Activated CD4-positive, alpha-beta memory T cell treated with anti-CD3 and anti-CD28 coated beads for 36 hours (primary cell): ENCODE measurements around the gene DNM2. TPM values are rescaled to one million over a fixed set of nuclear protein-coding genes. Genes with fewer than 3 reads are reported as not detected.

ENCODE experiments used
- CTCF ChIA-PET: fragments of 350-600 bp; sonication (Branson Sonifier 250); formaldehyde crosslinking; loops from one replicate; lab custom pipeline; 2021; ENCODE audit warnings: antibody characterized with exemption, inconsistent platforms; lab: Charles Lee
- POLR2A ChIA-PET: fragments of 350-600 bp; sonication (Branson Sonifier 250); formaldehyde crosslinking; loops from one replicate; lab custom pipeline; 2021; ENCODE audit warnings: antibody characterized with exemption; lab: Charles Lee
- DNase-seq: peaks from one replicate; pipeline ENCODE4 v3.0.0-alpha.2; 2020
- H3K27ac Mint-ChIP-seq: one replicate; pipeline ENCODE4 v1.8.0; 2021; ENCODE audit warnings: mixed read lengths
- H3K27me3 Mint-ChIP-seq: one replicate; pipeline ENCODE4 v1.8.0; 2021; ENCODE audit warnings: mixed read lengths
- H3K36me3 Mint-ChIP-seq: one replicate; pipeline ENCODE4 v1.8.0; 2021; ENCODE audit warnings: mixed read lengths
- H3K4me1 Mint-ChIP-seq: one replicate; pipeline ENCODE4 v1.8.0; 2021; ENCODE audit warnings: low read depth, mixed read lengths
- H3K4me3 Mint-ChIP-seq: one replicate; pipeline ENCODE4 v1.8.0; 2021; ENCODE audit warnings: mild to moderate bottlenecking, mixed read lengths
- H3K9me3 Mint-ChIP-seq: one replicate; pipeline ENCODE4 v1.8.0; 2021; ENCODE audit warnings: mixed read lengths
- intact Hi-C: fragments of 100-400 bp; cut with micrococcal nuclease; formaldehyde crosslinking; loops from one replicate; pipeline ENCODE4 v1.15.1; 2023
- total RNA-seq, 2 experiments: library from RNA; stranded (reverse); gene quantifications; one replicate each; pipeline ENCODE4 v1.2.3, GENCODE V29; 2021

DNM2 gene
- total RNA-seq, 2 experiments from 2014 or later: 171 to 173 TPM

DNA sequence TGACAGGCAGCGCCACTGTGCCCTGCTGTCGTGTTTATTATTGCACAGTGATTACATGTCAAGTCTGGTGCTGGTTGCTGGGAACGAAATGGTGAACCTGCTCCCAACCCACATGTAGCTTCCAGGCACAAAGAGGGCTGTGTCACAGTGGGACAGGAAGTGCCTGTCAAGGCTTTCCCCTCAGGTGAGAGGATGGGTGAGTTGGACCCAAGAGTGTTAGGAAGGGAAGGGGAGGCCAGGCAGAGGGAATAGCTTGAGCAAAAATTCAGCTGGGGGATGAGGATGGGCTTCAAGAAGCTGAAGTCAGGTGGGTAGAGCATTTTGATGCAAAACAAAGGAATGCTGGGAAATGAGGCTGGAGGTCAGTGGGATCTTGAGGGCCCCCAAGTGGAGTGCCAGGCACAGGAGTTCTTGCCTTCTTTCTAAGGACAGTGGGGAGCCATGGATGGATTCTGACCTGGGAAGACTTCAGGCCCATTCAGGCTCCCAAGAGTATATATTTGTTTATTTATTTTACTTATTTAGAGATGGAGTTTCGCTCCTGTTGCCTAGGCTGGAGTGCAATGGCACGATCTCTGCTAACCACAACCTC, 25.1 kb upstream of the DNM2 start:
- POLR2A ChIA-PET: no interaction called here
- H3K27ac Mint-ChIP-seq: peak overlapping the region; percentile 3

DNA sequence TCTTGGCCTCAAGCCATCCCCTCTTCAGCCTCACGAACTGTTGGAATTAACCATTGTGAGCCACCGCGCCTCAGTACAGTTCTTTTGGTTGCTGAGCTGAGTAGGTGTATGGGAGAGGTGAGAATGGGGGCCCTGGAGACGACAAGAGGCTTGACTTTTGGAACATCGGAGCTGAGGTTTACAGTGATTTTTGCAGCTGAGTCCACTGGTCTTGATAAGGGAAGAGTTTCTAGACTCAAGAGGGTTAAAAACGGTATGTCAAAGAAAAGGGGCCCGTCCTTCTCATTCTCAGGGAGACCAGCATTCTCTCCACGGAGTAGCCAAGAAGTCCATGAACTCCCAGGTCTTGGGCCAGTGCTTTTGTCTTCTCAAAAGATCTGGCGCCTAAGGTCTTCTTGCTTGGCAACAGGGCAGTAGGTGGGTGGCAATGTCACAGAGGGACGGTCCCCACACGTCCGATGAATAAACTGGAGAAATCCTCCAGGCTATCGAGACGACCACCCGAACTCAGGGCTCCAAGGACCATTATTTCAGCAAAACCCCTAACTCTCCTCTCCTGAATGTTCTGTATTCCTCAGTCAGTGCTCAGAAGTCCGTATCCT, 23.1 kb upstream of the DNM2 start:
- intact Hi-C loops: loop anchor here (2.0 to 5.0 kb wide), 3 partner anchors 40 to 188 kb away; partner anchors contain the start of genes CDKN2D, ILF3 and KRI1
- peaks cover 13% of the 10 kb centered on the region for H3K27me3 Mint-ChIP-seq
- no peaks in the 10 kb centered on the region for H3K9me3 Mint-ChIP-seq
- ChIA-PET POLR2A (interaction anchor here (0.6 to 1.7 kb wide), 2 partner anchors 33 to 431 kb away, joined by 3 to 7 read pairs; no protein-coding TSS in a partner anchor), CTCF (interaction anchor here (8.7 kb wide), 1 partner anchor 114 kb away, joined by 210 read pairs; no protein-coding TSS in a partner anchor)
- no peak overlapping the region for H3K4me3 Mint-ChIP-seq
- peaks cover 11% of the 10 kb centered on the region for H3K36me3 Mint-ChIP-seq
- no peak for DNase-seq
- peaks cover 15% of the 10 kb centered on the region for H3K4me1 Mint-ChIP-seq
- H3K27ac Mint-ChIP-seq: no peak overlapping the region

More for the DNA sequence above, 25.1 kb upstream of the DNM2 start:
- H3K9me3 Mint-ChIP-seq: no peaks in the 10 kb centered on the region
- intact Hi-C loops: no loop called here
- no peak overlapping the region for H3K4me3 Mint-ChIP-seq
- CTCF ChIA-PET: interaction anchor here (1.0 to 1.9 kb wide), 3 partner anchors 25 to 112 kb away, joined by 3 to 8 read pairs (median 3); partner anchors contain the start of gene DNM2
- peaks cover 15% of the 10 kb centered on the region for H3K4me1 Mint-ChIP-seq
- peaks cover 12% of the 10 kb centered on the region for H3K27me3 Mint-ChIP-seq
- DNase-seq: no peak
- H3K36me3 Mint-ChIP-seq: peaks cover 29% of the 10 kb centered on the region

DNA sequence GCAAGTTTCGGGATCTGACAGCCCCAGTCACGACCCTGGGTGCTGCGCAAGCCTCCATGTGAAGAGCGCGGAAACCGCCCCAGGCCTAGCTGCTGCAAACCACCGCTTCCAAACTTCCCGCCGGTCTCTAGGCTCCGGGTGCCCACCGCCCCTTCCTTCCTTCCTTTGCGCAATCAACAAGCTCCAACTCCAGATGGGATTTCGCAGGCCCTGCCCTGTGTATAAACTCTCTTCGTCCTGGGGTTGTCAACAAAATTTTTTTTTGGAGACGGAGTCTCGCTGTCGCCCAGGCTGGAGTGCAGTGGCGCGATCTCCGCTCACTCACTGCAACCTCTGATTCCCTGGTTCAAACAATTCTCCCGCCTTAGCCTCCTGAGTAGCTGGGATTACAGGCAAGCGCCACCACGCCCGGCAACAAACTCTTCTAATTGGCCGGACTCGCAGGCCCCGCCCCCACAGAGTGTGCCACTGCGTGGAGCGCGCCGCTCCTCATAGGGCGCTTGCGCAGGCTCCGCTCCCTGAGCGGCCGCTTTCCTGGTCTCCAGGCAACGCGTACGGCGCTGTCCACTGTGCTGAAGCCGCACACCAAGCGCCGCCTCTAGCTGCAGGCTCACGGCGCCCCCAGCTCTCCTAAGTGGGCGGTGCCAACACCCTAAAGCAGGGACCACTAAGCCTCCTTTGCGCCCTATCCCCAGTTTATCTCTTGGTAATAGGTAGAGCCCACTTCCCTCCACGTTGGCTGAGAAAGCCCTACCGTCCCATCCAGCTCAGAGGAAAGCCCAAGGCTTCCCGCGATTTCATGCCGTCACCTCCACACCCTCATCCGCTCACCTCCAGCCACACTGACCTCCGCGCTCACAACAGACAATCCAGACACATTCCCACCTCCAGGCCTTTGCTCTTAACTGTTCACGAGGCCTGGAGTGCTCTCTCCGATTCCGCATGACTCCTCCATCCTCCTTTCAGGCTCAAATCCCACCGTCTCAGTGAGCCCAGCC, 22.2 kb upstream of the DNM2 start:
- Mint-ChIP-seq H3K27me3 (peaks cover 13% of the 10 kb centered on the region), H3K36me3 (peaks cover 4% of the 10 kb centered on the region), H3K9me3 (no peaks in the 10 kb centered on the region), H3K4me3 (peak overlapping the region; percentile 59), H3K27ac (no peak overlapping the region), H3K4me1 (peaks cover 15% of the 10 kb centered on the region)
- POLR2A ChIA-PET: interaction anchor here (0.6 kb wide), 1 partner anchor 430 kb away, joined by 3 read pairs; no protein-coding TSS in a partner anchor
- CTCF ChIA-PET: interaction anchor here (0.5 to 8.7 kb wide), 5 partner anchors 22 to 241 kb away, joined by 3 to 210 read pairs (median 4); partner anchors contain the start of gene DNM2
- DNase-seq: peak; percentile 94
- intact Hi-C loops: loop anchor here (2.0 to 5.0 kb wide), 3 partner anchors 41 to 188 kb away; partner anchors contain the start of genes CDKN2D, ILF3 and KRI1

DNA sequence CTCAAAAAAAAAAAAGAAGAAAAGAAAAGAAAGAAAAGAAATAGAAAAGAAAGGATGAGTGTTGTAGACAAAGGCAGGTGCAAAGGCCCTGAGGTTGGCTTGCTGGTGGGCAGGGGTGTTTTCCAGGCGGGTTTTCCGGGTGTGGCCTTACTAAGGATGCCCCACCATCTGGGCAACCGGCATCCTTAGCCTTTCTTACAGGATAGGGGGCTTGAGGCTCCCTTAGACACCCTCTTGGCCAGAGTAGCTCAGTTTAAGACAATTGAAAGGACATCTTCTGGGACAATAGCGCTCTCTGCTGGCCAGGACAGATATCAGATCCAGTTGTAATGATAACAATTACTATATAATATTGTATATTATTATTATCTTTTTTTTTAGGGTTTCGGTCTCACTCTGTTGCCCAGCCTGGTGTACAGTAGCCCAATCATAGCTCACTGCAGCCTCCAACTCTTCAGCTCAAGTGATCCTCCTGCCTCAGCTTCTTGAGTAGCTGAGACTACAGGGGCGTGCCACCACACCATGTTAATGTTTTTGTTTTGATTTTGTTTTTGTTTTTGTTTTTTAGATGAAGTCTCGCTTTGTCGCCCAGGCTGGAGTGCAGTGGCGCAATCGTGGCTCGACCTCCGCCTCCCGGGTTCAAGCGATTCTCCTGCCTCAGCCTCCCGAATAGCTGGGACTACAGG, 18.1 kb upstream of the DNM2 start:
- peak; percentile 78 for DNase-seq
- intact Hi-C loops: loop anchor here (1.0 to 5.0 kb wide), 4 partner anchors 118 to 192 kb away; partner anchors contain the start of genes CDKN2D, KRI1 and TMED1
- ChIA-PET POLR2A (interaction anchor here (2.3 kb wide), 1 partner anchor 46 kb away, joined by 8 read pairs; no protein-coding TSS in a partner anchor), CTCF (interaction anchor here (0.6 to 8.7 kb wide), 55 partner anchors 9 to 439 kb away, joined by 3 to 210 read pairs (median 4); partner anchors contain the start of genes CDKN2D, DNM2, KEAP1 and KRI1)
- Mint-ChIP-seq H3K36me3 (peaks cover 2% of the 10 kb centered on the region), H3K4me1 (peaks cover 21% of the 10 kb centered on the region), H3K9me3 (no peaks in the 10 kb centered on the region), H3K4me3 (no peak overlapping the region), H3K27me3 (peaks cover 13% of the 10 kb centered on the region), H3K27ac (no peak overlapping the region)

DNA sequence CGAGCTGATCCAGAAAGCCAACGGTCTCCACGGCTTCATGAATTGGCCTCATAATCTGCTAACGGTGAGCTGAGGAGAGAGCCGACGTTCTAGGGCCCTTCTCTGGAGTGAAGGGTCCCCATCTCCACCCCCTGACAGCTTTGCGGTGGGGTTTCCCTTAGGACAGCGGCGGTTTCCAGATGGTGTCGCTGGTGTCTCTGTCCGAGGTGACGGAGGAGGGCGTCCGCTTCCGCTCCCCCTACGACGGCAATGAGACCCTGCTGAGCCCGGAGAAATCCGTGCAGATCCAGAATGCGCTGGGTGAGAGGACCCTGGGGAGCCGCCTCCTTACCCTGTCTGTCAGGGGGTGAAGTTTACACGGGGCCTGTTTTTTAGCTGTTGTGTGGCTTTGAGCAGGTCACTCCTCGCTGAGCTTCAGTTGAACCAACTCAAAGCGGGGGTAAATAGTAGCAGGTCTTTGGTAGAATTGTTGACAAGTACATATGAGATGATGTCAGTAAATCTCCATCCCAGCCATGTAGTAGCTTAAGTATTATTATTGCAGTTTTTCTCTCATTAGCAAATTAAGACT, 15.8 kb upstream of the DNM2 start:
- peak overlapping the region; percentile 88 for H3K4me3 Mint-ChIP-seq
- CTCF ChIA-PET: interaction anchor here (0.8 to 8.7 kb wide), 28 partner anchors 12 to 443 kb away, joined by 3 to 210 read pairs (median 4); partner anchors contain the start of genes CDKN2D, DNM2 and TMED1
- POLR2A ChIA-PET: interaction anchor here (0.7 to 2.3 kb wide), 10 partner anchors 12 to 369 kb away, joined by 3 to 13 read pairs (median 4); partner anchors contain the start of genes DNM2 and RAVER1
- H3K27me3 Mint-ChIP-seq: peaks cover 3% of the 10 kb centered on the region
- intact Hi-C loops: loop anchor here (5.0 kb wide), 1 partner anchor 135 kb away; the partner anchor contains the start of gene TMED1
- H3K27ac Mint-ChIP-seq: peak overlapping the region; percentile 54
- peaks cover 7% of the 10 kb centered on the region for H3K4me1 Mint-ChIP-seq
- DNase-seq: peak; percentile 47
- H3K9me3 Mint-ChIP-seq: no peaks in the 10 kb centered on the region
- peaks cover 4% of the 10 kb centered on the region for H3K36me3 Mint-ChIP-seq

DNA sequence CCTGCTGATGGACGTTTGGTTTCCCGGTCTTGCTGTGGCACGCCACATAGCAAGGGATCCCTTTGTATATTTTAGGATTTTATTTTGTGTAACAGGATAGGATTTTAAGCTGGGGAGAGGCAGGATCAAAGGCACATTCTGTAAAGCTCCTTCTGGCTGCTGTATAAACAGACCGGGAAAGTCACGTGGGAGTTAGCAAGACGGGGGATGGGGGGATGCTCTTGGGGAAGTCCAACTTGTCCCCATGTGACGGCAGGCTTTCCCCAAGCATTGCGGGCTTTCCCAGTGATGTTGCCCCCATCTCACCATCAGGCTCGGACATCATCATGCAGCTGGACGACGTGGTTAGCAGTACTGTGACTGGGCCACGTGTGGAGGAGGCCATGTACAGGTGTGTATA, 10.9 kb upstream of the DNM2 start:
- H3K9me3 Mint-ChIP-seq: no peaks in the 10 kb centered on the region
- intact Hi-C loops: no loop called here
- H3K27me3 Mint-ChIP-seq: no peaks in the 10 kb centered on the region
- no peak overlapping the region for H3K27ac Mint-ChIP-seq
- no peak for DNase-seq
- POLR2A ChIA-PET: no interaction called here
- no peak overlapping the region for H3K4me3 Mint-ChIP-seq
- CTCF ChIA-PET: interaction anchor here (2.1 kb wide), 1 partner anchor 10 kb away, joined by 8 read pairs; the partner anchor contains the start of gene DNM2
- peaks cover 14% of the 10 kb centered on the region for H3K36me3 Mint-ChIP-seq
- peaks cover 4% of the 10 kb centered on the region for H3K4me1 Mint-ChIP-seq

DNA sequence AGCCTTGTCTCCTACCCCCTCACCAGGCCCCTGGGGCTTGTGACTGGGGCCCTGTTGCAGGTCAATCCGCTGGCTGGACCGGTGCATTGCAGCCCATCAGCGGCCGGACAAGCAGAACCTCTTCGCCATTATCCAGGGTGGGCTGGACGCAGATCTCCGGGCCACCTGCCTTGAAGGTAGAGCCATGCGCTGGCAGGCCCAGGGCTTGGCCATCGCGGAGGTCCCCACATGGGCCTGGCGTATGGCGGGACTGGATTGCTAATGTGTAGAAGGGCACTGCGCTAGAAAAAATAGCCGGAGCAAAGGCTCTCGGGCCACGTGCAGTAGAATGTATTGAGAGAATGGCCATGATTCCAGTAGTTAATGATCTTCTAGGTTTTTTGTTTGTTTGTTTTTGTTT, 10.4 kb upstream of the DNM2 start:
- CTCF ChIA-PET: interaction anchor here (2.1 kb wide), 1 partner anchor 10 kb away, joined by 8 read pairs; the partner anchor contains the start of gene DNM2
- Mint-ChIP-seq H3K27ac (no peak overlapping the region), H3K27me3 (no peaks in the 10 kb centered on the region), H3K9me3 (no peaks in the 10 kb centered on the region), H3K36me3 (peaks cover 16% of the 10 kb centered on the region), H3K4me3 (no peak overlapping the region), H3K4me1 (no peaks in the 10 kb centered on the region)
- POLR2A ChIA-PET: no interaction called here
- intact Hi-C loops: no loop called here
- DNase-seq: no peak

DNA sequence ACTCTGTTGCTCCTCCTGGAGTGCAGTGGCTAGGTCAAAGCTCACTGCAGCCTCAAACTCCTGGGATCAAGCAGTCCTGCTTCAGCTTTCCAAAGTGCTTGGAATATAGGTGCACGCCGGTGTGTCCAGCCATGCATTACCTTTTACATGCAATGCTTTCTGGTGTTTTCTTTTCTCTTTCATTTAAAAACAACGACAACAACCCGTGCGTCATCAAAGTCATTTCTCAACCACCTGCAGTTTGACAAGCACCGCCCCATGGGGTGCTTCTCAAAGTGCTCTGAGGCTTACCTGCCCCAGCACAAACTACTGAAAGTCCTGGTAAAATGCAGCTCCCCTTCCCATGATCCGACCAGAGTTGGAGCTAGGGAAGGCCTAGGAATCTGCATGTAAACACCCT, 9.6 kb upstream of the DNM2 start:
- Mint-ChIP-seq H3K27ac (no peak overlapping the region), H3K36me3 (peaks cover 16% of the 10 kb centered on the region), H3K27me3 (no peaks in the 10 kb centered on the region), H3K9me3 (no peaks in the 10 kb centered on the region), H3K4me1 (no peaks in the 10 kb centered on the region), H3K4me3 (no peak overlapping the region)
- intact Hi-C loops: no loop called here
- CTCF ChIA-PET: interaction anchor here (1.0 to 1.7 kb wide), 2 partner anchors 9 to 127 kb away, joined by 3 to 4 read pairs; no protein-coding TSS in a partner anchor
- DNase-seq: no peak
- POLR2A ChIA-PET: interaction anchor here (0.8 kb wide), 1 partner anchor 9 kb away, joined by 3 read pairs; no protein-coding TSS in a partner anchor

DNA sequence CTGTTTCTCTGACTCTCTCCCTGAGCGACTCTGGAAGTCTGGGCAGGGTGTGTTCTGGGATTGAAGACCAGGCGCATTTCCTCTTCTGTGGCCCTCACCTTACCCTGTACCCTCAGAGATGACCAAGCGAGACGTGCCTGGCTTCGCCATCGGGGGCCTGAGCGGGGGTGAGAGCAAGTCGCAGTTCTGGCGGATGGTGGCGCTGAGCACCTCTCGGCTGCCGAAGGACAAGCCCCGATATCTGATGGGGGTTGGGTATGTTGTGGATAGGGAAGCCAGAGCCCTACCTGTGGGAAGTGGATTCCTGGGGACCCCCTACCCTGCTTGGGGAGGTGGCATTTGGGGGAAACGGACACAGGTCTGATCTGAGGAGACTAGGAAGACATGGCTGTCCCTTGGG, 5.8 kb upstream of the DNM2 start:
- Mint-ChIP-seq H3K36me3 (peaks cover 17% of the 10 kb centered on the region), H3K4me3 (no peak overlapping the region), H3K9me3 (no peaks in the 10 kb centered on the region), H3K27ac (no peak overlapping the region), H3K27me3 (no peaks in the 10 kb centered on the region), H3K4me1 (peaks cover 1% of the 10 kb centered on the region)
- intact Hi-C loops: no loop called here
- no peak for DNase-seq
- POLR2A ChIA-PET: no interaction called here
- CTCF ChIA-PET: interaction anchor here (0.8 to 1.3 kb wide), 2 partner anchors 19 to 131 kb away, joined by 3 read pairs; no protein-coding TSS in a partner anchor

DNA sequence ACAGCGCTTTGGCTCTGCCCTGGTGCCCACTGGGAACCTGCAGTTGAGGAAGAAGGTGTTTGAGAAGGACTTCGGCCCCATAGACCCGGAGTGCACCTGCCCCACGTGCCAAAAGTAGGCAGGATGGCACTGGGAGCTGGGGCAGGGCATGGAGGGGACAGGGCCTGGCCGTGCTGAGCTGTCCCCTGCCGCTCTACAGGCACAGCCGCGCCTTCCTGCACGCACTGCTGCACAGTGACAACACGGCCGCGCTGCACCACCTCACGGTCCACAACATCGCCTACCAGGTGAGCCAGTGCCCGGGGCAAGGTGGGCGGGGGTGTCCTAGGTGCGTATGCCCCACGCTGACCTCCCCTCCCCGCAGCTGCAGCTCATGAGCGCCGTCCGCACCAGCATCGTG, 5.1 kb upstream of the DNM2 start:
- Mint-ChIP-seq H3K4me3 (no peak overlapping the region), H3K27me3 (no peaks in the 10 kb centered on the region), H3K36me3 (peaks cover 14% of the 10 kb centered on the region), H3K27ac (no peak overlapping the region), H3K4me1 (peaks cover 4% of the 10 kb centered on the region), H3K9me3 (no peaks in the 10 kb centered on the region)
- POLR2A ChIA-PET: no interaction called here
- intact Hi-C loops: no loop called here
- CTCF ChIA-PET: interaction anchor here (1.3 kb wide), 1 partner anchor 146 kb away, joined by 4 read pairs; no protein-coding TSS in a partner anchor
- no peak for DNase-seq
